Fibroblast of pulmonary artery (primary cell): ENCODE results near the gene FHIT.

Experiments used
- DNase-seq: peaks from one replicate; pipeline ENCODE4 v3.0.0-alpha.2; 2010; ENCODE audit warnings: low read depth
- H3K4me3 ChIP-seq: replicated peaks from 2 replicates; pipeline ENCODE4 v1.5.1; 2011; ENCODE audit warnings: low read depth, mild to moderate bottlenecking, control low read depth, low read length, moderate library complexity
- TF ChIP-seq, protein P1 (sequence below): IDR thresholded peaks from 2 replicates; pipeline ENCODE4 v1.5.1; 2011; ENCODE audit warnings: mild to moderate bottlenecking, control low read depth, low read length, inconsistent platforms; ENCODE audit errors: missing control alignments

FHIT gene

DNA sequence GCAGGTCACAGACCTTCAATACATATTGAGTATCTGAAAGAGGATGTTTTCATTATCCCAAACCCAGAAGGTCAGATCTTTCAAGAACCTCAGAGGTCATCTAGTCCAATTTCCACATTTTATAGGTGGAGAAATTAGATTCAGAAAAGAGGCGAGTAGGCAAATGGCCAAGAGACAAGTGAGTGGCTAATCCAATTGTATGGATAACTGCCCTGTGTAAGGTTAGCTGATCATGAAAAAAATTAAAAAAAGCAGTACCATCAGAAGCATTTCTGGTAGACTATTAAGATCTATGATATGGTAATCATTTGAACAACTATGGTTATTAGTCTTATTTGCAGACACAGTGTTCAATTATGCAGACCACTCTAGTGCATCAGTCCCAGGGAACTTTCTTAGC, 1540.7 kb downstream of the FHIT start:
- DNase-seq: no peak
- TF ChIP-seq, protein P1, sequence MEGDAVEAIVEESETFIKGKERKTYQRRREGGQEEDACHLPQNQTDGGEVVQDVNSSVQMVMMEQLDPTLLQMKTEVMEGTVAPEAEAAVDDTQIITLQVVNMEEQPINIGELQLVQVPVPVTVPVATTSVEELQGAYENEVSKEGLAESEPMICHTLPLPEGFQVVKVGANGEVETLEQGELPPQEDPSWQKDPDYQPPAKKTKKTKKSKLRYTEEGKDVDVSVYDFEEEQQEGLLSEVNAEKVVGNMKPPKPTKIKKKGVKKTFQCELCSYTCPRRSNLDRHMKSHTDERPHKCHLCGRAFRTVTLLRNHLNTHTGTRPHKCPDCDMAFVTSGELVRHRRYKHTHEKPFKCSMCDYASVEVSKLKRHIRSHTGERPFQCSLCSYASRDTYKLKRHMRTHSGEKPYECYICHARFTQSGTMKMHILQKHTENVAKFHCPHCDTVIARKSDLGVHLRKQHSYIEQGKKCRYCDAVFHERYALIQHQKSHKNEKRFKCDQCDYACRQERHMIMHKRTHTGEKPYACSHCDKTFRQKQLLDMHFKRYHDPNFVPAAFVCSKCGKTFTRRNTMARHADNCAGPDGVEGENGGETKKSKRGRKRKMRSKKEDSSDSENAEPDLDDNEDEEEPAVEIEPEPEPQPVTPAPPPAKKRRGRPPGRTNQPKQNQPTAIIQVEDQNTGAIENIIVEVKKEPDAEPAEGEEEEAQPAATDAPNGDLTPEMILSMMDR: no peak
- H3K4me3 ChIP-seq: no peak overlapping the region

DNA sequence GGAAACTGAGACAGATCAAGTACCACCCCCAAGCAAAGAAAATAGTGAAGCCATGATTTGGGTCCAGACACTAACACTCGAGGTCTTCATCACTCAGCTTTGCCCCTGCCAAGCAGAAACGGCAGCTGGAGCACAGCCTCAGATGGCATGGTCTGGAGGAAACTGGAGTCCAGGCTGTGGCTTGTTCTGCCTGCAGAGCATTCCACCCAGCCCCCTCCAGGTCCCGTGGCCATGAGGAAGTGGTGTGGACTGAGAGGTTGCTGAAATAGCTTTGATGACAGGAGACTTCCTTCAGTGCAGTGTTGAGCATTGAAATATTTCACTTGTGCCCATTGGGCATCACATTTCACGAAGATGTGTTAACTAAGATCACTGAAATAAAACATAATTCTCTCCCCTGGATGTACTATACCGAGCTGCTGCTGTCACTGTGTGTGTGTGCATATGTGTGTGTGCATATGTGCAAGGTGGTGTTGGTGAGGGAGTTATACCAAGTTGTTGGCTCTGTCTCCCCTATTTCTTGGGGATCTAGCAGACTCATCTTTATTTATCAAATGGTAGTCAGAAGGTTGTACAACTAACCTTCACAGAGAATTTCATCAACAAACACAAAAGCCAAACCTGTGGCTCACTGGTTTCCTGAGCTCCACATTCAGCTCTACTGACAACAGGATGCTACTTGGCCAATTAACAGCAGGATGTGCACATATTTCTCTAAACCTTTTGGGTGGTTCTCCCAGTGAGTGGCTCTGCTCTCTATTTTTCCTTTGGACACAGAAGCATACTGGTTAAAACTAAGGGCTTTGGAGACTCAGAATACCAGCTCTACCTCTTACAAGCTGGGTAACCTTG, 1541.3 kb downstream of the FHIT start:
- H3K4me3 ChIP-seq: no peak overlapping the region
- TF ChIP-seq, protein P1: no peak
- no peak for DNase-seq

DNA sequence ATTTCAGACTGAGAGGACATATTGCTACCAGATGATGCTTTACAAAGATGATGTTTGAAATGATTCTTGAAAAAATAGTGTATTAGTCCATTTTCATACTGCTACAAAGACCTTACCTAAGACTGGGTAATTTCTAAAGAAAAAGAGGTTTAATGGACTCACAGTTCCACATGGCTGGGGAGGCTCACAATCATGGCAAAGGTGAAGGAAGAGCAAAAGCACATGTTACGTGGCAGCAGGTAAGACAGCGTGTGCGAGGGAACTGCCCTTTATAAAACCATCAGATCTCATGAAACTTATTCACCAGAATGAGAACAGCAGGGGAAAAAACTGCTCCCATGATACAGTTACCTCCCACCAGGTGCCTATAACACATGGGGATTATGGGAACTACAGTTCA, 1543.0 kb downstream of the FHIT start:
- TF ChIP-seq, protein P1: no peak
- no peak for DNase-seq
- H3K4me3 ChIP-seq: no peak overlapping the region

DNA sequence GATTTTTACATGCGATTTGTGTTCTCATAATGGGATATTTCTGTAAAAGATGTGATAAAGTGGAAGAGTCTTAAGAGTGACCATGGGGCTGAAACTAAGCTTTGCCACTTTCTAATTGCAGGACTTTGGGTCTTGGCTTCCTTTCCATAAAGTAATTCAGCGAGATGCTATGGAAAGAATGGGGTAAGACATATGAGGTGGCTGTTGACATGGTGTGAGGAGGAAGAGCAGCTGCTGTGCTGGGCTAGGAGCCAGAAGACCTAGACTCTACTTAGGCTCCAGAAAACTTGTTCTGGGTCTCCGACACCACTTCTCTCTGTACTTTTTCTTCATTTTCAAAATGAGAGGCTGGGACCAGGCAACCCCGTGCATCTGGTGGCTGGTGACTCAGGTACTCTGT, 1547.0 kb downstream of the FHIT start:
- TF ChIP-seq, protein P1: no peak
- no peak overlapping the region for H3K4me3 ChIP-seq
- DNase-seq: no peak

DNA sequence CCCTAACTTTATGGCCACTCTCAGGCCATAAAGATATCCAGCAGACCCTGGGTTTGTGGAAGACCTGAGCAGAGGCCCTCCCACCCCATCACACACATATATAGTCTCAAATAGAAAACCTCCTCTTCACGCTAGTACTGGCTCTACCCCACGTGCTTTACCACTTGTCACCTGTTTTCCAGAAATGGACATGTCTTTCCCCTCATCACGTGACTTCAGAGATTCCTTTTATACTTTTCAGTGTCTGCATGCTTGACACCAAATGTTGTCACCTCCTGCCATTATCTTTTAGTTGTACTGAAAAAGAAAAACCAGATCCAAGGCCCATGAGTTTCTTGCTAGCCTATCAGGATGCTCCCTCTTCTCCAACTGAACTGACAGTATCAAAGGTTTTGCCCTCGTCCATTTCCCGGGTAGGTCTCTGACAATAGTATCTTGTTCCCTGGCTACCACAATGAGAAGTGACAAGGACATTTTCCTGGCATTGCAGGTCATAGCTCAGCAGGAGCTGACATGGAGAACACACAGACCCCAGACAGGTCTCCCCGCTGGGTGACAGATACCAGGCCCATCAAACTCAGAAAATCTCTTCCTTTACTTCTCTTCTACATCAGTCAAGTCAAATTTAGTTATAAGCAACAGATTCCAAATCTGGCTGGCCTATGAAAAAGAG, 1551.5 kb downstream of the FHIT start:
- no peak for DNase-seq
- TF ChIP-seq, protein P1: no peak
- no peak overlapping the region for H3K4me3 ChIP-seq
